ENCODE measurements around the gene CD163L1. TPM values are rescaled to one million over a fixed set of nuclear protein-coding genes. Genes with fewer than 3 reads are reported as not detected.

Gene CD163L1
- total and polyA plus RNA-seq, 9 of the 15 experiments (the other 6 are each of a cell fraction or from before 2014, with no cell fraction given), result 0.54 to 9.2 (median 2.0) TPM

DNA sequence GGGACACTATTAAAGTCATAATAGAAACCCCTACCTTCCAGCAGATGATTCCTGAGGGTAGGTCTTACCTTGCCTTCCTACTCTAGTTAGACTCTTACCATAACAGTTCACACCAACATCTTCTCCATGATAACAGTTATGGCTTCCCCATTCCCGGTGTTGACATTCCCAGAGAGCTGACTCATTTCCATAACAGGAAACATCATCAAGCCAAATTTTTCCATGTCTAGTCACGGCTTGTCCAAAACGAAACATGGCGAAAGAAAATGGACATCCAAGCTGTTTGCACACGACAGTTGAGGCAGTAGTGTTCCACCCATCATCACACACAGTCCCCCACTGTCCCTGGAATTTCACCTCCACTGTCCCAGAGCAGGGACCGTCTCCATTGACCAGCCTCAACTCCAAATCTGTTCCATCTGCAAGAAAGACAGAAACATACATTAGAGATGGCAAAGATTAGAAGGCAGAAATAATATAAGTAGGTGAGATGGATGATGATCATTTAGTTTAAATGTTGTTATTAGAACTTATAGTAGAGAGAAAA lies 10.6 kb downstream of the CD163L1 start:
- in situ Hi-C loops (cut with MboI) (loop anchor here (10.0 kb wide), 1 partner anchor 59 kb away; no protein-coding TSS in a partner anchor), intact Hi-C loops (cut with micrococcal nuclease) (no loop called here)
- H3K27ac ChIP-seq (ENCODE audit: extremely low read depth, low read depth, low read length), result no peak overlapping the region
- no peak for FAIRE-seq
- 5% methylated on average over 6 of the region's 6 CpGs for WGBS (ENCODE audit: insufficient coverage, low coverage, missing lambda C conversion rate)
- H3K9ac ChIP-seq (ENCODE audit: insufficient read depth in 1 of 2, low read depth in 2 of 2, low read length in 2 of 2), result no peak overlapping the region
- ChIA-PET POLR2A (no interaction called here), CTCF (ENCODE audit: low intra/inter-chr PET ratio) (no interaction called here)
- ATAC-seq, result no peak
- no peak overlapping the region for H3K4me2 ChIP-seq (ENCODE audit: insufficient read depth, low read length)
- no peaks in the 10 kb centered on the region for H3K27me3 ChIP-seq (ENCODE audit: control insufficient read depth in 2 of 2, insufficient read depth in 2 of 2, low read length in 2 of 2)
- no peaks in the 10 kb centered on the region for H3K4me1 ChIP-seq (replicated peaks in 1 of 2; ENCODE audit: control insufficient read depth in 2 of 2, insufficient read depth in 2 of 2, low read length in 2 of 2)
- no peaks in the 10 kb centered on the region for H3K9me3 ChIP-seq (replicated peaks; ENCODE audit: control insufficient read depth, insufficient read depth, low read depth, low read length)
- H2AFZ ChIP-seq (ENCODE audit: low read depth, low read length), result no peak overlapping the region
- TF ChIP-seq GTF2A2 (tag; IDR thresholded peaks at IDR 0.05) (no peak), FOXP1 (CRISPR knock-in tag; IDR thresholded peaks at IDR 0.05) (no peak), ATF7 (IDR thresholded peaks at IDR 0.05) (no peak), KAT8 (IDR thresholded peaks at IDR 0.05; ENCODE audit: low read depth) (no peak), PURB (CRISPR knock-in tag; IDR thresholded peaks at IDR 0.05; ENCODE audit: low read depth) (no peak)
- TF ChIP-seq, protein P1, sequence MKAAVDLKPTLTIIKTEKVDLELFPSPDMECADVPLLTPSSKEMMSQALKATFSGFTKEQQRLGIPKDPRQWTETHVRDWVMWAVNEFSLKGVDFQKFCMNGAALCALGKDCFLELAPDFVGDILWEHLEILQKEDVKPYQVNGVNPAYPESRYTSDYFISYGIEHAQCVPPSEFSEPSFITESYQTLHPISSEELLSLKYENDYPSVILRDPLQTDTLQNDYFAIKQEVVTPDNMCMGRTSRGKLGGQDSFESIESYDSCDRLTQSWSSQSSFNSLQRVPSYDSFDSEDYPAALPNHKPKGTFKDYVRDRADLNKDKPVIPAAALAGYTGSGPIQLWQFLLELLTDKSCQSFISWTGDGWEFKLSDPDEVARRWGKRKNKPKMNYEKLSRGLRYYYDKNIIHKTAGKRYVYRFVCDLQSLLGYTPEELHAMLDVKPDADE (conservative IDR thresholded peaks at IDR 0.05; ENCODE audit: control insufficient read depth, low read depth, low read length), result no peak
- TF ChIP-seq, protein P2, sequence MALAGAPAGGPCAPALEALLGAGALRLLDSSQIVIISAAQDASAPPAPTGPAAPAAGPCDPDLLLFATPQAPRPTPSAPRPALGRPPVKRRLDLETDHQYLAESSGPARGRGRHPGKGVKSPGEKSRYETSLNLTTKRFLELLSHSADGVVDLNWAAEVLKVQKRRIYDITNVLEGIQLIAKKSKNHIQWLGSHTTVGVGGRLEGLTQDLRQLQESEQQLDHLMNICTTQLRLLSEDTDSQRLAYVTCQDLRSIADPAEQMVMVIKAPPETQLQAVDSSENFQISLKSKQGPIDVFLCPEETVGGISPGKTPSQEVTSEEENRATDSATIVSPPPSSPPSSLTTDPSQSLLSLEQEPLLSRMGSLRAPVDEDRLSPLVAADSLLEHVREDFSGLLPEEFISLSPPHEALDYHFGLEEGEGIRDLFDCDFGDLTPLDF (CRISPR knock-in tag; IDR thresholded peaks at IDR 0.05), result no peak
- TF ChIP-seq, protein P3, sequence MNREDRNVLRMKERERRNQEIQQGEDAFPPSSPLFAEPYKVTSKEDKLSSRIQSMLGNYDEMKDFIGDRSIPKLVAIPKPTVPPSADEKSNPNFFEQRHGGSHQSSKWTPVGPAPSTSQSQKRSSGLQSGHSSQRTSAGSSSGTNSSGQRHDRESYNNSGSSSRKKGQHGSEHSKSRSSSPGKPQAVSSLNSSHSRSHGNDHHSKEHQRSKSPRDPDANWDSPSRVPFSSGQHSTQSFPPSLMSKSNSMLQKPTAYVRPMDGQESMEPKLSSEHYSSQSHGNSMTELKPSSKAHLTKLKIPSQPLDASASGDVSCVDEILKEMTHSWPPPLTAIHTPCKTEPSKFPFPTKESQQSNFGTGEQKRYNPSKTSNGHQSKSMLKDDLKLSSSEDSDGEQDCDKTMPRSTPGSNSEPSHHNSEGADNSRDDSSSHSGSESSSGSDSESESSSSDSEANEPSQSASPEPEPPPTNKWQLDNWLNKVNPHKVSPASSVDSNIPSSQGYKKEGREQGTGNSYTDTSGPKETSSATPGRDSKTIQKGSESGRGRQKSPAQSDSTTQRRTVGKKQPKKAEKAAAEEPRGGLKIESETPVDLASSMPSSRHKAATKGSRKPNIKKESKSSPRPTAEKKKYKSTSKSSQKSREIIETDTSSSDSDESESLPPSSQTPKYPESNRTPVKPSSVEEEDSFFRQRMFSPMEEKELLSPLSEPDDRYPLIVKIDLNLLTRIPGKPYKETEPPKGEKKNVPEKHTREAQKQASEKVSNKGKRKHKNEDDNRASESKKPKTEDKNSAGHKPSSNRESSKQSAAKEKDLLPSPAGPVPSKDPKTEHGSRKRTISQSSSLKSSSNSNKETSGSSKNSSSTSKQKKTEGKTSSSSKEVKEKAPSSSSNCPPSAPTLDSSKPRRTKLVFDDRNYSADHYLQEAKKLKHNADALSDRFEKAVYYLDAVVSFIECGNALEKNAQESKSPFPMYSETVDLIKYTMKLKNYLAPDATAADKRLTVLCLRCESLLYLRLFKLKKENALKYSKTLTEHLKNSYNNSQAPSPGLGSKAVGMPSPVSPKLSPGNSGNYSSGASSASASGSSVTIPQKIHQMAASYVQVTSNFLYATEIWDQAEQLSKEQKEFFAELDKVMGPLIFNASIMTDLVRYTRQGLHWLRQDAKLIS (CRISPR knock-in tag; IDR thresholded peaks at IDR 0.05), result no peak
- TF ChIP-seq, protein P4, sequence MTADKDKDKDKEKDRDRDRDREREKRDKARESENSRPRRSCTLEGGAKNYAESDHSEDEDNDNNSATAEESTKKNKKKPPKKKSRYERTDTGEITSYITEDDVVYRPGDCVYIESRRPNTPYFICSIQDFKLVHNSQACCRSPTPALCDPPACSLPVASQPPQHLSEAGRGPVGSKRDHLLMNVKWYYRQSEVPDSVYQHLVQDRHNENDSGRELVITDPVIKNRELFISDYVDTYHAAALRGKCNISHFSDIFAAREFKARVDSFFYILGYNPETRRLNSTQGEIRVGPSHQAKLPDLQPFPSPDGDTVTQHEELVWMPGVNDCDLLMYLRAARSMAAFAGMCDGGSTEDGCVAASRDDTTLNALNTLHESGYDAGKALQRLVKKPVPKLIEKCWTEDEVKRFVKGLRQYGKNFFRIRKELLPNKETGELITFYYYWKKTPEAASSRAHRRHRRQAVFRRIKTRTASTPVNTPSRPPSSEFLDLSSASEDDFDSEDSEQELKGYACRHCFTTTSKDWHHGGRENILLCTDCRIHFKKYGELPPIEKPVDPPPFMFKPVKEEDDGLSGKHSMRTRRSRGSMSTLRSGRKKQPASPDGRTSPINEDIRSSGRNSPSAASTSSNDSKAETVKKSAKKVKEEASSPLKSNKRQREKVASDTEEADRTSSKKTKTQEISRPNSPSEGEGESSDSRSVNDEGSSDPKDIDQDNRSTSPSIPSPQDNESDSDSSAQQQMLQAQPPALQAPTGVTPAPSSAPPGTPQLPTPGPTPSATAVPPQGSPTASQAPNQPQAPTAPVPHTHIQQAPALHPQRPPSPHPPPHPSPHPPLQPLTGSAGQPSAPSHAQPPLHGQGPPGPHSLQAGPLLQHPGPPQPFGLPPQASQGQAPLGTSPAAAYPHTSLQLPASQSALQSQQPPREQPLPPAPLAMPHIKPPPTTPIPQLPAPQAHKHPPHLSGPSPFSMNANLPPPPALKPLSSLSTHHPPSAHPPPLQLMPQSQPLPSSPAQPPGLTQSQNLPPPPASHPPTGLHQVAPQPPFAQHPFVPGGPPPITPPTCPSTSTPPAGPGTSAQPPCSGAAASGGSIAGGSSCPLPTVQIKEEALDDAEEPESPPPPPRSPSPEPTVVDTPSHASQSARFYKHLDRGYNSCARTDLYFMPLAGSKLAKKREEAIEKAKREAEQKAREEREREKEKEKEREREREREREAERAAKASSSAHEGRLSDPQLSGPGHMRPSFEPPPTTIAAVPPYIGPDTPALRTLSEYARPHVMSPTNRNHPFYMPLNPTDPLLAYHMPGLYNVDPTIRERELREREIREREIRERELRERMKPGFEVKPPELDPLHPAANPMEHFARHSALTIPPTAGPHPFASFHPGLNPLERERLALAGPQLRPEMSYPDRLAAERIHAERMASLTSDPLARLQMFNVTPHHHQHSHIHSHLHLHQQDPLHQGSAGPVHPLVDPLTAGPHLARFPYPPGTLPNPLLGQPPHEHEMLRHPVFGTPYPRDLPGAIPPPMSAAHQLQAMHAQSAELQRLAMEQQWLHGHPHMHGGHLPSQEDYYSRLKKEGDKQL (CRISPR knock-in tag; IDR thresholded peaks at IDR 0.05; ENCODE audit: borderline replicate concordance), result no peak
- H3K36me3 ChIP-seq (ENCODE audit: control insufficient read depth, insufficient read depth, low read length), result no peaks in the 10 kb centered on the region
- no peaks in the 10 kb centered on the region for H3K9me1 ChIP-seq (ENCODE audit: control insufficient read depth, insufficient read depth, low read length)
- no peak for DNase-seq (ENCODE audit: extremely low read depth in 1 of 4, low spot score in 3 of 4)
- no TSS peak for BruUV-seq (replicated peaks)
- H3K79me2 ChIP-seq (ENCODE audit: control insufficient read depth, insufficient read depth, low read length), result no peaks in the 10 kb centered on the region
- no peak overlapping the region for H3K4me3 ChIP-seq
- H4K20me1 ChIP-seq (replicated peaks; ENCODE audit: control insufficient read depth, insufficient read depth, low read length), result no peaks in the 10 kb centered on the region

Measured in K562 (cell line).